Ovary (tissue), 3 donors: ENCODE data around the gene GPR37.

Experiments used
- EP300 ChIP-seq: sonication (generic); formaldehyde crosslinking; IDR thresholded peaks from one replicate; pipeline ENCODE4 v1.6.1; 2017; ENCODE audit warnings: antibody characterized with exemption
- POLR2A ChIP-seq: fragments of 450-650 bp; IDR thresholded peaks from one replicate; pipeline ENCODE4 v1.6.1; 2017; ENCODE audit warnings: antibody characterized with exemption, mild to moderate bottlenecking, moderate library complexity
- TF ChIP-seq, protein P1 (sequence below), 3 donors: fragments of 450-650 bp in 2 of 3; fragments of 200-600 bp in 1 of 3; IDR thresholded peaks; one replicate each; pipeline versions ENCODE4 v1.5.1 to v1.8.0; 2016 to 2022; ENCODE audit warnings: antibody characterized with exemption in 3 of 3, mild to moderate bottlenecking in 1 of 3
- donor health status: DM: no; HTN: no; CAD: no.

DNA sequence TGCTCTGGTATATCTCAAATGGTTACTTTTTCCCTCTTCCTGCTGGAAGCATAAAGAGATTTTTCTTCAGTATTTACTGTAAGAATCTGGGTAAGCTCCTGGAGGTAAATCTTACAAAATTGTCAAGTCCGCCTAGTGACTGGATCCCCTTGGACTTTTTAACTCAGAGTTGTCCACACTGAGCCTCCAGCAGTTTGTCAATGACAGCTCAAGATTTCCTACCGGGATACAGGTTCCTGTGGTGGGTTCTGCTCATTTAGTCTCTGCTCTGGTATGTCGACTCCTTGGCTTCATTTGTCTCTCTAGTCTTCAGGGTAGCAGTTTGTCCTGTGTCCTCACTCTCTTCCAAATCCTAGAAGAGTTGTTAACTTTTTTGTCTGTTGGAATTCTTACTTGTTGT lies 27.0 kb downstream of the GPR37 start:
- no peak for TF ChIP-seq POLR2A
- TF ChIP-seq, protein P1, sequence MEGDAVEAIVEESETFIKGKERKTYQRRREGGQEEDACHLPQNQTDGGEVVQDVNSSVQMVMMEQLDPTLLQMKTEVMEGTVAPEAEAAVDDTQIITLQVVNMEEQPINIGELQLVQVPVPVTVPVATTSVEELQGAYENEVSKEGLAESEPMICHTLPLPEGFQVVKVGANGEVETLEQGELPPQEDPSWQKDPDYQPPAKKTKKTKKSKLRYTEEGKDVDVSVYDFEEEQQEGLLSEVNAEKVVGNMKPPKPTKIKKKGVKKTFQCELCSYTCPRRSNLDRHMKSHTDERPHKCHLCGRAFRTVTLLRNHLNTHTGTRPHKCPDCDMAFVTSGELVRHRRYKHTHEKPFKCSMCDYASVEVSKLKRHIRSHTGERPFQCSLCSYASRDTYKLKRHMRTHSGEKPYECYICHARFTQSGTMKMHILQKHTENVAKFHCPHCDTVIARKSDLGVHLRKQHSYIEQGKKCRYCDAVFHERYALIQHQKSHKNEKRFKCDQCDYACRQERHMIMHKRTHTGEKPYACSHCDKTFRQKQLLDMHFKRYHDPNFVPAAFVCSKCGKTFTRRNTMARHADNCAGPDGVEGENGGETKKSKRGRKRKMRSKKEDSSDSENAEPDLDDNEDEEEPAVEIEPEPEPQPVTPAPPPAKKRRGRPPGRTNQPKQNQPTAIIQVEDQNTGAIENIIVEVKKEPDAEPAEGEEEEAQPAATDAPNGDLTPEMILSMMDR (IDR thresholded peaks at IDR 0.05), result no peak
- TF ChIP-seq EP300, result no peak
